ENCODE data around the gene KMT2A.

KMT2A gene

GRCh38 chr11:118434553-118435289 is 1.6 kb upstream of the KMT2A start:
- Histone ChIP-seq H3K4me1 (ENCODE audit: control insufficient read depth in 1 of 2, insufficient read depth in 2 of 2, low read length in 2 of 2) (peaks cover 29 to 33% of the 10 kb centered on the region in 2 donors), H3K9ac (ENCODE audit: low read depth in 1 of 2, low read length in 2 of 2) (peak overlapping the region; percentile 31 to 79), H3K9me3 (ENCODE audit: control insufficient read depth in 1 of 2, low read length in 2 of 2) (no peaks in the 10 kb centered on the region)

GRCh38 chr11:118435290-118435892 is 901 bp upstream of the KMT2A start:
- H3K4me3 ChIP-seq (ENCODE audit: low read depth in 1 of 2, low read length in 2 of 2): peak overlapping the region; percentile 91 to 92
- no peaks in the 10 kb centered on the region for H3K36me3 ChIP-seq (ENCODE audit: control insufficient read depth in 1 of 2, insufficient read depth in 2 of 2, low read length in 2 of 2)
- no peaks in the 10 kb centered on the region for H3K9me3 ChIP-seq (ENCODE audit: control insufficient read depth in 1 of 2, low read length in 2 of 2)
- peak overlapping the region; percentile 62 to 79 for H3K9ac ChIP-seq (ENCODE audit: low read depth in 1 of 2, low read length in 2 of 2)
- H3K27ac ChIP-seq (ENCODE audit: low read depth, low read length): peak overlapping the region; percentile 75
- H3K4me1 ChIP-seq (ENCODE audit: control insufficient read depth in 1 of 2, insufficient read depth in 2 of 2, low read length in 2 of 2): peaks cover 36 to 38% of the 10 kb centered on the region in 2 donors
- no peaks in the 10 kb centered on the region for H3K27me3 ChIP-seq (ENCODE audit: control insufficient read depth in 1 of 2, insufficient read depth in 2 of 2, low read length in 2 of 2)

More at GRCh38 chr11:118434553-118435289, 1.6 kb upstream of the KMT2A start:
- H3K27me3 ChIP-seq (ENCODE audit: control insufficient read depth in 1 of 2, insufficient read depth in 2 of 2, low read length in 2 of 2): no peaks in the 10 kb centered on the region
- H3K27ac ChIP-seq (ENCODE audit: low read depth, low read length): no peak overlapping the region
- no peaks in the 10 kb centered on the region for H3K36me3 ChIP-seq (ENCODE audit: control insufficient read depth in 1 of 2, insufficient read depth in 2 of 2, low read length in 2 of 2)
- H3K4me3 ChIP-seq (ENCODE audit: low read depth in 1 of 2, low read length in 2 of 2): peak overlapping the region; percentile 91 to 92

- Histone ChIP-seq H3K9me3 (ENCODE audit: control insufficient read depth in 1 of 2, low read length in 2 of 2) (no peaks in the 10 kb centered on the region), H3K9ac (ENCODE audit: low read depth in 1 of 2, low read length in 2 of 2) (peak overlapping the region; percentile 68 to 81), H3K27ac (ENCODE audit: low read depth, low read length) (peak overlapping the region; percentile 73), H3K4me3 (ENCODE audit: low read depth in 1 of 2, low read length in 2 of 2) (peak overlapping the region; percentile 80 to 81), H3K27me3 (ENCODE audit: control insufficient read depth in 1 of 2, insufficient read depth in 2 of 2, low read length in 2 of 2) (no peaks in the 10 kb centered on the region), H3K4me1 (ENCODE audit: control insufficient read depth in 1 of 2, insufficient read depth in 2 of 2, low read length in 2 of 2) (peaks cover 40 to 43% of the 10 kb centered on the region in 2 donors), H3K36me3 (ENCODE audit: control insufficient read depth in 1 of 2, insufficient read depth in 2 of 2, low read length in 2 of 2) (no peaks in the 10 kb centered on the region)
These were observed 431 bp downstream of the KMT2A start for GRCh38 chr11:118436639-118437207.

- peak overlapping the region; percentile 73 for H3K27ac ChIP-seq (ENCODE audit: low read depth, low read length)
- H3K9me3 ChIP-seq (ENCODE audit: control insufficient read depth in 1 of 2, low read length in 2 of 2): no peaks in the 10 kb centered on the region
- H3K4me3 ChIP-seq (ENCODE audit: low read depth in 1 of 2, low read length in 2 of 2): peak overlapping the region; percentile 80 to 81
- no peaks in the 10 kb centered on the region for H3K27me3 ChIP-seq (ENCODE audit: control insufficient read depth in 1 of 2, insufficient read depth in 2 of 2, low read length in 2 of 2)
- no peaks in the 10 kb centered on the region for H3K36me3 ChIP-seq (ENCODE audit: control insufficient read depth in 1 of 2, insufficient read depth in 2 of 2, low read length in 2 of 2)
- peak overlapping the region; percentile 68 to 81 for H3K9ac ChIP-seq (ENCODE audit: low read depth in 1 of 2, low read length in 2 of 2)
- peaks cover 47 to 50% of the 10 kb centered on the region in 2 donors for H3K4me1 ChIP-seq (ENCODE audit: control insufficient read depth in 1 of 2, insufficient read depth in 2 of 2, low read length in 2 of 2)
These were observed 1.2 kb downstream of the KMT2A start for GRCh38 chr11:118437208-118438125.

- Histone ChIP-seq H3K27me3 (ENCODE audit: control insufficient read depth in 1 of 2, insufficient read depth in 2 of 2, low read length in 2 of 2) (no peaks in the 10 kb centered on the region), H3K4me3 (ENCODE audit: low read depth in 1 of 2, low read length in 2 of 2) (peak overlapping the region; percentile 80 to 81), H3K4me1 (ENCODE audit: control insufficient read depth in 1 of 2, insufficient read depth in 2 of 2, low read length in 2 of 2) (peaks cover 54 to 60% of the 10 kb centered on the region in 2 donors), H3K27ac (ENCODE audit: low read depth, low read length) (peak overlapping the region; percentile 45), H3K9ac (ENCODE audit: low read depth in 1 of 2, low read length in 2 of 2) (peak overlapping the region; percentile 68 to 81), H3K36me3 (ENCODE audit: control insufficient read depth in 1 of 2, insufficient read depth in 2 of 2, low read length in 2 of 2) (no peaks in the 10 kb centered on the region), H3K9me3 (ENCODE audit: control insufficient read depth in 1 of 2, low read length in 2 of 2) (no peaks in the 10 kb centered on the region)
These were observed 2.1 kb downstream of the KMT2A start for GRCh38 chr11:118438314-118438931.

- Histone ChIP-seq H3K36me3 (ENCODE audit: control insufficient read depth in 1 of 2, insufficient read depth in 2 of 2, low read length in 2 of 2) (no peaks in the 10 kb centered on the region), H3K27ac (ENCODE audit: low read depth, low read length) (no peak overlapping the region), H3K9me3 (ENCODE audit: control insufficient read depth in 1 of 2, low read length in 2 of 2) (no peaks in the 10 kb centered on the region), H3K4me1 (ENCODE audit: control insufficient read depth in 1 of 2, insufficient read depth in 2 of 2, low read length in 2 of 2) (peaks cover 54 to 63% of the 10 kb centered on the region in 2 donors), H3K27me3 (ENCODE audit: control insufficient read depth in 1 of 2, insufficient read depth in 2 of 2, low read length in 2 of 2) (no peaks in the 10 kb centered on the region), H3K4me3 (ENCODE audit: low read depth in 1 of 2, low read length in 2 of 2) (no peak overlapping the region), H3K9ac (ENCODE audit: low read depth in 1 of 2, low read length in 2 of 2) (no peak overlapping the region)
These were observed 3.4 kb downstream of the KMT2A start for GRCh38 chr11:118439646-118440045.

GRCh38 chr11:118441770-118442275 is 5.5 kb downstream of the KMT2A start:
- H3K27me3 ChIP-seq (ENCODE audit: control insufficient read depth in 1 of 2, insufficient read depth in 2 of 2, low read length in 2 of 2): no peaks in the 10 kb centered on the region
- no peak overlapping the region for H3K9ac ChIP-seq (ENCODE audit: low read depth in 1 of 2, low read length in 2 of 2)
- H3K4me3 ChIP-seq (ENCODE audit: low read depth in 1 of 2, low read length in 2 of 2): no peak overlapping the region
- no peaks in the 10 kb centered on the region for H3K36me3 ChIP-seq (ENCODE audit: control insufficient read depth in 1 of 2, insufficient read depth in 2 of 2, low read length in 2 of 2)
- H3K27ac ChIP-seq (ENCODE audit: low read depth, low read length): no peak overlapping the region
- H3K9me3 ChIP-seq (ENCODE audit: control insufficient read depth in 1 of 2, low read length in 2 of 2): no peaks in the 10 kb centered on the region
- peaks cover 50 to 65% of the 10 kb centered on the region in 2 donors for H3K4me1 ChIP-seq (ENCODE audit: control insufficient read depth in 1 of 2, insufficient read depth in 2 of 2, low read length in 2 of 2)

- Histone ChIP-seq H3K27ac (ENCODE audit: low read depth, low read length) (no peak overlapping the region), H3K27me3 (ENCODE audit: control insufficient read depth in 1 of 2, insufficient read depth in 2 of 2, low read length in 2 of 2) (no peaks in the 10 kb centered on the region), H3K4me1 (ENCODE audit: control insufficient read depth in 1 of 2, insufficient read depth in 2 of 2, low read length in 2 of 2) (peaks cover 47 to 65% of the 10 kb centered on the region in 2 donors), H3K36me3 (ENCODE audit: control insufficient read depth in 1 of 2, insufficient read depth in 2 of 2, low read length in 2 of 2) (no peaks in the 10 kb centered on the region), H3K9me3 (ENCODE audit: control insufficient read depth in 1 of 2, low read length in 2 of 2) (no peaks in the 10 kb centered on the region), H3K4me3 (ENCODE audit: low read depth in 1 of 2, low read length in 2 of 2) (no peak overlapping the region), H3K9ac (ENCODE audit: low read depth in 1 of 2, low read length in 2 of 2) (no peak overlapping the region)
These were observed 6.0 kb downstream of the KMT2A start for GRCh38 chr11:118442301-118442700.

- H3K27me3 ChIP-seq (ENCODE audit: control insufficient read depth in 1 of 2, insufficient read depth in 2 of 2, low read length in 2 of 2): no peaks in the 10 kb centered on the region
- H3K4me1 ChIP-seq (ENCODE audit: control insufficient read depth in 1 of 2, insufficient read depth in 2 of 2, low read length in 2 of 2): peaks cover 40 to 66% of the 10 kb centered on the region in 2 donors
- no peak overlapping the region for H3K4me3 ChIP-seq (ENCODE audit: low read depth in 1 of 2, low read length in 2 of 2)
- H3K36me3 ChIP-seq (ENCODE audit: control insufficient read depth in 1 of 2, insufficient read depth in 2 of 2, low read length in 2 of 2): peaks cover 0 to 4% of the 10 kb centered on the region in 2 donors
- H3K9me3 ChIP-seq (ENCODE audit: control insufficient read depth in 1 of 2, low read length in 2 of 2): no peaks in the 10 kb centered on the region
- no peak overlapping the region for H3K27ac ChIP-seq (ENCODE audit: low read depth, low read length)
- no peak overlapping the region for H3K9ac ChIP-seq (ENCODE audit: low read depth in 1 of 2, low read length in 2 of 2)
These were observed 6.8 kb downstream of the KMT2A start for GRCh38 chr11:118442908-118443589.

All from duodenal mucosa (tissue), 2 donors.